Activated T-cell treated with anti-CD3 and anti-CD28 coated beads, Interleukin-2, amount 50 U/mL, for 72 hours (primary cell): ENCODE results near the gene PPM1J. TPM values are rescaled to one million over a fixed set of nuclear protein-coding genes. Genes with fewer than 3 reads are reported as not detected.
A peak's percentile ranks its signal among the peaks of the same experiment; 100 is the strongest.
"Not testable (repeated sequence)": the region's sequence is repeated elsewhere in the genome, so short reads cannot be mapped to it uniquely, and the experiment has no call there.

Experiments used
- ATAC-seq, 2 donors: fragments of 150-1000 bp; cut with Tn5 transposase; replicated peaks in 1 of 2; 2 replicates each; pipeline ENCODE4 v1.10.0; 2021; ENCODE audit warnings: moderate library complexity in 2 of 2, mild to moderate bottlenecking in 1 of 2
- DNase-seq, 2 donors: peaks; one replicate each; pipeline ENCODE4 v3.0.0; 2021 to 2022; ENCODE audit warnings: mixed read lengths in 1 of 2
- H3K27ac Mint-ChIP-seq: one replicate; pipeline ENCODE4 v1.8.0; 2022; ENCODE audit warnings: mild to moderate bottlenecking, moderate library complexity, mixed read lengths
- H3K27me3 Mint-ChIP-seq: one replicate; pipeline ENCODE4 v1.8.0; 2022; ENCODE audit warnings: low read depth, mixed read lengths
- H3K36me3 Mint-ChIP-seq, 2 donors: one replicate each; pipeline ENCODE4 v1.8.0; 2022; ENCODE audit warnings: mixed read lengths in 2 of 2, mild to moderate bottlenecking in 1 of 2; ENCODE audit not compliant: insufficient read depth in 2 of 2
- H3K4me1 Mint-ChIP-seq: one replicate; pipeline ENCODE4 v1.8.0; 2022; ENCODE audit warnings: low read depth, mixed read lengths
- H3K4me3 Mint-ChIP-seq, 2 donors: one replicate each; pipeline ENCODE4 v1.8.0; 2022; ENCODE audit warnings: mild to moderate bottlenecking in 2 of 2, mixed read lengths in 2 of 2, moderate library complexity in 2 of 2
- H3K9me3 Mint-ChIP-seq, 2 donors: one replicate each; pipeline ENCODE4 v1.8.0; 2022; ENCODE audit warnings: mixed read lengths in 2 of 2
- total RNA-seq, 2 donors: library from RNA; stranded (reverse); gene quantifications; one replicate each; pipeline ENCODE4 v1.2.3, GENCODE V29; 2022

The PPM1J gene
- total RNA-seq, 2 donors from 2014 or later = 1.2 to 1.3 TPM

GRCh38 chr1:112729909-112730308, 14.8 kb upstream of the PPM1J start:
- Mint-ChIP-seq H3K4me1 (no peaks in the 10 kb centered on the region), H3K4me3 (no peak overlapping the region), H3K36me3 (no peaks in the 10 kb centered on the region)

GRCh38 chr1:112729011-112729410, 13.9 kb upstream of the PPM1J start:
- not testable (repeated sequence) for H3K4me1 Mint-ChIP-seq, H3K9me3 Mint-ChIP-seq, H3K27ac Mint-ChIP-seq, H3K27me3 Mint-ChIP-seq, DNase-seq, H3K36me3 Mint-ChIP-seq, H3K4me3 Mint-ChIP-seq, ATAC-seq

More at GRCh38 chr1:112729909-112730308, 14.8 kb upstream of the PPM1J start:
- Mint-ChIP-seq H3K27ac (no peak overlapping the region), H3K27me3 (no peaks in the 10 kb centered on the region), H3K9me3 (no peaks in the 10 kb centered on the region)
- DNase-seq (no peak), ATAC-seq (no peak)

- not testable (repeated sequence) for H3K4me1 Mint-ChIP-seq, ATAC-seq, H3K36me3 Mint-ChIP-seq, H3K27me3 Mint-ChIP-seq, H3K4me3 Mint-ChIP-seq, H3K9me3 Mint-ChIP-seq, DNase-seq, H3K27ac Mint-ChIP-seq
Observed at GRCh38 chr1:112728306-112728971, 13.3 kb upstream of the PPM1J start.

- DNase-seq (no peak), ATAC-seq (no peak)
- no peaks in the 10 kb centered on the region for H3K27me3 Mint-ChIP-seq
- H3K27ac Mint-ChIP-seq = no peak overlapping the region
- no peaks in the 10 kb centered on the region for H3K9me3 Mint-ChIP-seq
- no peak overlapping the region for H3K4me3 Mint-ChIP-seq
- H3K4me1 Mint-ChIP-seq = peaks cover 9% of the 10 kb centered on the region
- no peaks in the 10 kb centered on the region for H3K36me3 Mint-ChIP-seq
Observed at GRCh38 chr1:112727716-112728115, 12.6 kb upstream of the PPM1J start.

GRCh38 chr1:112724240-112724639, 9.1 kb upstream of the PPM1J start:
- H3K27ac Mint-ChIP-seq, H3K4me3 Mint-ChIP-seq, DNase-seq, ATAC-seq, H3K36me3 Mint-ChIP-seq, H3K9me3 Mint-ChIP-seq: not testable (repeated sequence)
- peaks cover 15% of the 10 kb centered on the region for H3K27me3 Mint-ChIP-seq
- peaks cover 13% of the 10 kb centered on the region for H3K4me1 Mint-ChIP-seq

- DNase-seq = no peak
- Mint-ChIP-seq H3K27ac (no peak overlapping the region), H3K27me3 (peaks cover 23% of the 10 kb centered on the region), H3K36me3 (no peaks in the 10 kb centered on the region), H3K4me3 (peak overlapping the region in 1 of 2 donors; percentile 55), H3K9me3 (no peaks in the 10 kb centered on the region), H3K4me1 (peaks cover 16% of the 10 kb centered on the region)
- peak; percentile 22 to 42 for ATAC-seq
Observed at GRCh38 chr1:112723511-112723839, 8.3 kb upstream of the PPM1J start.

GRCh38 chr1:112722601-112723510, 7.7 kb upstream of the PPM1J start:
- Mint-ChIP-seq H3K27me3 (peaks cover 25% of the 10 kb centered on the region), H3K36me3 (no peaks in the 10 kb centered on the region), H3K27ac (no peak overlapping the region), H3K4me1 (peaks cover 18% of the 10 kb centered on the region), H3K4me3 (peak overlapping the region; percentile 55 to 63), H3K9me3 (no peaks in the 10 kb centered on the region)
- peak; percentile 41 to 42 for ATAC-seq
- no peak for DNase-seq

GRCh38 chr1:112721966-112722524, 6.9 kb upstream of the PPM1J start:
- Mint-ChIP-seq H3K9me3 (no peaks in the 10 kb centered on the region), H3K27me3 (peaks cover 30% of the 10 kb centered on the region), H3K4me1 (peaks cover 24% of the 10 kb centered on the region), H3K27ac (no peak overlapping the region), H3K36me3 (no peaks in the 10 kb centered on the region), H3K4me3 (no peak overlapping the region)
- no peak for DNase-seq
- no peak for ATAC-seq

- not testable (repeated sequence) for ATAC-seq, H3K4me3 Mint-ChIP-seq, H3K9me3 Mint-ChIP-seq, H3K36me3 Mint-ChIP-seq, H3K27ac Mint-ChIP-seq, DNase-seq
- H3K4me1 Mint-ChIP-seq = peaks cover 31% of the 10 kb centered on the region
- peaks cover 37% of the 10 kb centered on the region for H3K27me3 Mint-ChIP-seq
Observed at GRCh38 chr1:112721294-112721693, 6.2 kb upstream of the PPM1J start.

GRCh38 chr1:112720800-112721199, 5.7 kb upstream of the PPM1J start:
- Mint-ChIP-seq H3K36me3 (no peaks in the 10 kb centered on the region), H3K9me3 (no peaks in the 10 kb centered on the region), H3K27me3 (peaks cover 37% of the 10 kb centered on the region), H3K4me3 (no peak overlapping the region), H3K27ac (no peak overlapping the region), H3K4me1 (peaks cover 36% of the 10 kb centered on the region)
- ATAC-seq (no peak), DNase-seq (no peak)

GRCh38 chr1:112719706-112720105, 4.6 kb upstream of the PPM1J start:
- no peaks in the 10 kb centered on the region for H3K9me3 Mint-ChIP-seq
- H3K27ac Mint-ChIP-seq = no peak overlapping the region
- DNase-seq = no peak
- H3K4me3 Mint-ChIP-seq = no peak overlapping the region
- peaks cover 40% of the 10 kb centered on the region for H3K4me1 Mint-ChIP-seq
- no peaks in the 10 kb centered on the region for H3K36me3 Mint-ChIP-seq
- no peak for ATAC-seq
- H3K27me3 Mint-ChIP-seq = peaks cover 38% of the 10 kb centered on the region

- H3K36me3 Mint-ChIP-seq = no peaks in the 10 kb centered on the region
- H3K4me3 Mint-ChIP-seq = peak overlapping the region; percentile 70 to 72
- H3K4me1 Mint-ChIP-seq = peaks cover 40% of the 10 kb centered on the region
- ATAC-seq (peak; percentile 35 to 43), DNase-seq (peak; percentile 83 to 88)
- H3K27me3 Mint-ChIP-seq = peaks cover 46% of the 10 kb centered on the region
- no peak overlapping the region for H3K27ac Mint-ChIP-seq
- H3K9me3 Mint-ChIP-seq = no peaks in the 10 kb centered on the region
Observed at GRCh38 chr1:112718691-112719418, 3.7 kb upstream of the PPM1J start.
